GM12892 (cell line): ENCODE measurements around the gene TREX2.
A peak's percentile ranks its signal among the peaks of the same experiment; 100 is the strongest.

ENCODE experiments used
- DNase-seq: peaks from one replicate; pipeline ENCODE4 v3.0.0; 2011; ENCODE audit not compliant: insufficient read length
- FAIRE-seq: peaks from 2 replicates; lab custom pipeline; 2011; peaks lifted over from hg19 to GRCh38; lab: Jason Lieb, UNC
- POLR2A ChIP-seq: IDR thresholded peaks from 2 replicates; pipeline ENCODE4 v1.6.1; 2011; ENCODE audit warnings: low read depth, low read length, control low read depth
- POLR2AphosphoS5 ChIP-seq: IDR thresholded peaks from 2 replicates; pipeline ENCODE4 v1.6.1; 2011; ENCODE audit warnings: low read depth, low read length, control low read depth
- TAF1 ChIP-seq: IDR thresholded peaks from 2 replicates; pipeline ENCODE4 v1.6.1; 2011; ENCODE audit warnings: low read depth, mild to moderate bottlenecking, control low read depth, low read length, borderline replicate concordance

Gene TREX2

DNA sequence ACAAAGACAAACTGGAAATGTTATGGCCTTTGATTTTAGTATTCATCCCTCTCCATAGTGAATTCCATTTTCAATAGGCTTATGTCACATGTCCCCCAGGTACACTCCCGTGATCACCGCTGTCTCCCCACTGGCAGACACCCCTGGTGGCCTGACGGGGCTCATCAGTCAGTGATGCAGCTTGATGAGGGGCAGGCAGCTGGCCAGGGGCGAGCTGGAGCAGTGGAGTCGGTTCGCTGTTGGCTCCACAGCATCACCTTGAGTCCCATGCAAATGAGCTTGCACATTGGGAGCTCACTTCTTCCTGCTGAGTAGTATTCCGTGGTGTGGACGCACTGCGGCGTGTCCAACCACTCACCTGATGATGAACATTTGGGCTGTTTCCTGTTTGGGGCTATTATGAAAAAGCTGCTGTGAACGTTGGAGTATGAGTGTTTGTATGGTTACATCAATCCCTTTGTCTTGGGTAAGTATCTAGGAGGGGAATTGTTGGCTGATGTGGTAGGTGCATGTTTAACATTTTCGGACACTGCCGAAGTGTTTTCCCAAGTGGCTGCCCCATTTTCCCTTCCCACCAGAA is 5.2 kb downstream of the TREX2 start:
- no peak for FAIRE-seq
- no peak for TF ChIP-seq POLR2A
- TF ChIP-seq TAF1 = no peak
- TF ChIP-seq POLR2AphosphoS5 = no peak
- DNase-seq = no peak

DNA sequence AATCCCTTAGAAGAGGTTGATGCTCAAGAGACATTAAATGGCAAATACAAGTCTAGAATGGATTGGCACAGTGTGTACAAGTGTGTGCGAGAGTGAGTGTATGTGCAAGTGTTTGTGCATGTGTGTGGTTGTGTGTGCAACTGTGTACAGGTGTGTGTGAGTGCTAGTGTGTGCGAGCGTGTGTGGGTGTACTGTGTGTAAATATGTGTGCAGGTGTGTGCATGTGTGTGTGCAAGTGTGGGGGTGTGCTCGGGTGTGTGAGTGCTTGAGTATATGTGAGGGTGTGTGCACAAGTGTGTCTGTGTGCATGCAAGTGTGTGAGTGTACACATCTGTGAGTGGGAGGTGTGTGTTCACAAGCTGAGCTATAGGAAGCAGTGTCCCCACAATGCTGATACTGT is 5.9 kb downstream of the TREX2 start:
- TF ChIP-seq TAF1 (no peak), POLR2AphosphoS5 (no peak), POLR2A (no peak)
- DNase-seq (no peak), FAIRE-seq (peak; percentile 40)

DNA sequence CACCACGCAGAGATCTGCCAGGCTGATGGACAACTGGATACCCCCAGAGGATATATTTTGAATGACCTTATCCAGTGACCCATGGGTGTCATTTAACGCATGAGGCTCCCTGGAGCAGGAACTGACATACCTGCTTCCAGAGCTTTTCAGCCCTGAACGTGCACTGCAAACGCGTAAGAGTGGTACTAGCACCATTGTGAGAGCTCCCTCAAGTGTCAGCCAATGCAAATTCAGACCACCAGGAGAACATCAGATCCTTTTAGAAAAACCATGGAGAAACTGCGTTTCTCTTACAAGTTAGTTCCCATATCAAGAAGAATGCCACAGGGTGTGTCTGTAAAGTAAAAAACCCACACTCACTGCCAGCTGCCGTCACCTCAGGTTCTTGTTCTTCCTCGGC is 7.3 kb downstream of the TREX2 start:
- DNase-seq (no peak), FAIRE-seq (no peak)
- no peak for TF ChIP-seq POLR2AphosphoS5
- TF ChIP-seq TAF1 = no peak
- TF ChIP-seq POLR2A = no peak

DNA sequence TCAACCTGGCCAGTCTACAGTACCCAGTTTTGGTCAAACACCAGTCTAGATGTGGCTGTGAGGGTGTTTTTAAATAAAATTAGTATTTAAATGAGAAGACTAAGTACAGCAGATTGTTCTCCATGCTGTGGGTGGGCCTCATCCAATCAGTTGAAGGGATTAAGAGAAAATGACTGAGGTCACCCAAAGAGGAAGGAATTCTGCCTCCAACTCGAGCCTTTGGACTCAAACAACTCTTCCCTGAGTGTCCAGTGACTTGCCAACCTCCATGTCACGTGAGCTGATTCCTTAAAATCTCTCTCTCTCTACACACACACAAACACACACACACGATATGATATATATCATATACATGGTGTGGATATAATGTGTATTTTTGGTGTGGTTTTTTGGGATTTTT is 10.0 kb downstream of the TREX2 start:
- TF ChIP-seq POLR2A = no peak
- no peak for TF ChIP-seq POLR2AphosphoS5
- TF ChIP-seq TAF1 = no peak
- DNase-seq (no peak), FAIRE-seq (no peak)

DNA sequence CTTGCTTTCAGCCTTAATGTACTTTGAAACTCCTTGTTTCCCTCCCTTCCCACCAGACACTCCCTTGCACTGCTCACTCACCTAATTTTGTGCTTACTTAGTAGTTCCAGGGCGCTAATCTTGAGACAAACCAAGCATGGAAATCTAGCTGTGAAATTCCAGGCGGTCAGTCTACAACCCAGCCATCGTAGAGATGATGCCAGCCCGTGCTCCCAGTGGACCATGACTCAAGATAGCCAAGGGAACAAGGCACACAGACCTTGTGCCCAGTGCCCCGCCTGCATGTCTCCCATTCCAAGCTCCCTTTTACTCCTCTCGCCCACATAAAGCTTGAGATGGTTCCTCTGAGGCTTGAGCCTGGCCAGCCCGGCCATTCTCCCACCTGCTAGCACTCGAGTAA is 11.1 kb downstream of the TREX2 start:
- FAIRE-seq (no peak), DNase-seq (no peak)
- TF ChIP-seq POLR2AphosphoS5 (no peak), TAF1 (no peak), POLR2A (no peak)

GRCh38 chrX:153433781-153434285 is 12.0 kb downstream of the TREX2 start:
- no peak for TF ChIP-seq POLR2A
- no peak for DNase-seq
- no peak for FAIRE-seq

DNA sequence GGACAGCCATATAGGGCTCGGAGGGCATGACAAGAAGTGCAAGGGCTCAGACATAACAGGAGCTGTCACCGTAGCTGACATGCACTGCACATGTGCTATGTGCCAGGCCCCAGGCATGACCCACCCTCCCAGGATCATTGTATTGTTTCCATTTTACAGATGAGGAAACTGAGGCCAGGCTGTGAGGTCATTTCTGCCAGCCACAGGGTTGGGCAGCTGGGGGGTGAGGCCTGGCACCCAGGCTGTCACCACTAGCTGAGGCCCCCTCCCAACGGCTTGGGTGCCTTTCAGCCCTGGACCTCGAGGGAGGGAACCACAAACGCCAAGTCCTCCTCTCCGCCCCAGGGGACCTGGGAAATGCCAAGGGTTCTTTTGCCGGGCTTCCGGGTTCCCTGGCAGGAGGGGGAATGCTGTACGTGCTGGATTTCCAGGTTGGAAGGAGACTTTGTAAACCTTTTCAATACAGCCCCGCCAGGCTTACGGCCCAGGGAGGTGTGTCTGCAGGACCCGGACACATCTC is 12.6 kb downstream of the TREX2 start:
- FAIRE-seq (no peak), DNase-seq (no peak)
- TF ChIP-seq TAF1 = no peak
- TF ChIP-seq POLR2A = no peak

DNA sequence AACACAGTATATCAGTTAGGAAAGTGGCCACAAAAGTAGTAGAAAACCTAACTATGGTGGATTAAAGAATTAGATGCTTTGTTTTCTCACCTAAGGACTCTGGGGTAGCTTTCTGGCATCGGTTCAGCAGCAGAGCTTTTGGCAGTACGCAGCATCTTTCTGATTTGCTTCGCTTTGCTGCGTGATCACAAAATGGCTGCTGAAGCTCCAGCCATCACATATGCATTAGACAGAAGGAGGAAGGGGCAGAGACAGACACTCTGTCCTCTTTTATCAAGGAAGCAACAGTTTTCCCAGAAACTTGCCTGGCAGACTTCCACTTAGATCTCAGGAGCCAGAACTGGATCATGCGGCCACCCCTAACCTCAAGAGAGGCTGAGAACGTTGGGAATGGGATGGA is 15.1 kb downstream of the TREX2 start:
- DNase-seq = no peak
- FAIRE-seq = no peak
- TF ChIP-seq POLR2AphosphoS5 (no peak), TAF1 (no peak), POLR2A (no peak)

DNA sequence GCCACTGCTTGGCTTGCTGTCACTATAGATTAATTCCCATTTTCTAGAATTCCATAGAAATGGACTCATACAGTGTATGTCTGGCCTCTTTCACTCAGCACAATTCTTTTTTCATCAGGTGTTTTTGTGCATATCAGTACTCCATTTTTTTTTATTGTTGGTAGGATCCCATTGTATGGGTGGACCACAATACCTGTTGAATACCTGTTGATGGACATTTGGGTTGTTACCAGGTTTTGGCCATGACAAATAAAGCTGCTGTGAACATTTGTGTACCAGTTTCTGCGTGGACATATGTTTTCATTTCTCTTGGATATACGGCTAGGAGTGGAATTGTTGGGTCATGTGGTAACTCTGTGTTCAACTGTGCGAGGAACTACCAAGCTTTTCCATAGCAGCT is 19.7 kb downstream of the TREX2 start:
- TF ChIP-seq POLR2AphosphoS5 (no peak), TAF1 (no peak), POLR2A (no peak)
- no peak for FAIRE-seq
- DNase-seq = no peak

DNA sequence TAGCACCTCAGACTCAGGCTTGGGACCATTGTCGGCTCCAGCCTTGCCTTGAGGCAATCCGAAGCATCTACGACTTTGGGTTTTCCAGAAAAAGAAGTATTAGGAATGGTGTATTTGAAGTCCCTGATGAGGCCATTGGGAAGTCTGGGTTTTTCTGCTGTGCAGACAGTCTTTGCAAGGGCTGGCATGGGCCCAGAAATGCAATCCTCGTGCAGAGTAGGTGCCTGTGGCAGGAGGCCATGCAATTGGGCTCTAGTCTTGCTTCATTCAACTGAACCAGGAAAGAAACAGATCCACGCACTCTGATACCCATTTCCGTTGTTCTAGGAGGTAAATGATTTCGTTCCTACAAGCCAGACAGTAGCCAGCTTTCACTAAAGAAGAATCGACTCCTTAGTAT is 22.2 kb downstream of the TREX2 start:
- DNase-seq (no peak), FAIRE-seq (no peak)
- TF ChIP-seq TAF1 (no peak), POLR2A (no peak), POLR2AphosphoS5 (no peak)

GRCh38 chrX:153421856-153422255 is 24.0 kb downstream of the TREX2 start:
- TF ChIP-seq POLR2A (no peak), TAF1 (no peak), POLR2AphosphoS5 (no peak)
- DNase-seq (no peak), FAIRE-seq (no peak)

GRCh38 chrX:153420851-153421599 is 24.8 kb downstream of the TREX2 start:
- FAIRE-seq (no peak), DNase-seq (no peak)
- no peak for TF ChIP-seq POLR2AphosphoS5
- no peak for TF ChIP-seq POLR2A
- no peak for TF ChIP-seq TAF1
